Sigmoid colon (tissue), 3 donors: ENCODE data around the gene PRLR.

Experiments
- CTCF ChIP-seq, 4 experiments: fragments of 450-650 bp in 3 of 4; fragments of 200-600 bp in 1 of 4; IDR thresholded peaks; one replicate each; pipeline ENCODE4 v1.5.1; 2016 to 2019; ENCODE audit warnings: antibody characterized with exemption in 4 of 4, mild to moderate bottlenecking in 3 of 4, moderate library complexity in 2 of 4
- POLR2A ChIP-seq, 2 donors: fragments of 450-650 bp; IDR thresholded peaks; one replicate each; pipeline ENCODE4 v1.6.1; 2016; ENCODE audit warnings: antibody characterized with exemption in 2 of 2, mild to moderate bottlenecking in 2 of 2, moderate library complexity in 2 of 2

- no peak for TF ChIP-seq CTCF (IDR thresholded peaks at IDR 0.05)
- TF ChIP-seq POLR2A (IDR thresholded peaks at IDR 0.05): no peak
Measured at GRCh38 chr5:35223787-35224395, 6.4 kb downstream of the PRLR start.
